HepG2 (cell line): ENCODE measurements around the gene P2RX5. TPM values are rescaled to one million over a fixed set of nuclear protein-coding genes. Genes with fewer than 3 reads are reported as not detected.

ENCODE experiments used
- CEBPG ChIP-seq: IDR thresholded peaks from 2 replicates; pipeline ENCODE4 v1.6.1; 2016
- HNRNPUL1 ChIP-seq: fragments of 200-400 bp; formaldehyde crosslinking; IDR thresholded peaks from 2 replicates; pipeline ENCODE4 v1.6.1; 2017; ENCODE audit warnings: low read depth, mild to moderate bottlenecking, low read length, moderate library complexity
- IRF2 ChIP-seq: IDR thresholded peaks from 2 replicates; pipeline ENCODE4 v1.6.1; 2018; ENCODE audit warnings: missing genetic modification reagents, missing compliant biosample characterization
- PRPF4 ChIP-seq: fragments of 200-400 bp; formaldehyde crosslinking; IDR thresholded peaks from 2 replicates; pipeline ENCODE4 v1.6.1; 2016; ENCODE audit warnings: low read length, low read depth; ENCODE audit not compliant: poor library complexity, severe bottlenecking
- SOX6 ChIP-seq, 2 experiments: fragments of 450-650 bp in 1 of 2; sonication (generic) in 1 of 2; formaldehyde crosslinking in 1 of 2; IDR thresholded peaks; 2 replicates each; pipeline versions ENCODE4 v1.4.0 to v1.6.1; 2017 to 2020; ENCODE audit warnings: antibody characterized with exemption in 1 of 2, mild to moderate bottlenecking in 1 of 2, missing genetic modification reagents in 1 of 2
- ZBTB7B ChIP-seq: sonication (generic); formaldehyde crosslinking; IDR thresholded peaks from 2 replicates; pipeline ENCODE4 v1.4.0; 2020; ENCODE audit warnings: missing genetic modification reagents
- ZFY ChIP-seq: sonication (generic); formaldehyde crosslinking; IDR thresholded peaks from 2 replicates; pipeline ENCODE4 v1.4.0; 2020; ENCODE audit warnings: missing genetic modification reagents
- ZNF34 ChIP-seq: sonication (generic); formaldehyde crosslinking; IDR thresholded peaks from 2 replicates; pipeline ENCODE4 v1.4.0; 2020; ENCODE audit warnings: mild to moderate bottlenecking, missing genetic modification reagents, borderline replicate concordance
- polyA plus RNA-seq, 8 experiments: library from polyadenylated mRNA; depleted of rRNA in 3 of 8; stranded (reverse) in 7 of 8; unstranded in 1 of 8; fragments of >200 nt; fragmentation: Illumina TruSeq in 4 of 8; extraction: Trizol in 4 of 8; gene quantifications; 2 replicates each; pipeline versions ENCODE4 v1.2.1 to v1.2.3, GENCODE V29; 2011 to 2016; ENCODE audit warnings: low read depth in 4 of 8, missing spikeins in 1 of 8, mixed read lengths in 1 of 8; ENCODE audit not compliant: insufficient read depth in 1 of 8
- total RNA-seq, 5 experiments: library from RNA; depleted of rRNA; stranded (reverse); fragments of >200 nt; fragmentation: Illumina TruSeq; extraction: Trizol; gene quantifications; 2 replicates each; pipeline ENCODE4 v1.2.3, GENCODE V29; 2016; ENCODE audit warnings: low read depth in 1 of 5
- TF ChIP-seq, protein P1 (sequence below): IDR thresholded peaks from 2 replicates; pipeline ENCODE4 v1.6.1; 2018; ENCODE audit warnings: missing genetic modification reagents, mild to moderate bottlenecking, missing compliant biosample characterization
- TF ChIP-seq, protein P2 (sequence below): sonication (generic); formaldehyde crosslinking; IDR thresholded peaks from 2 replicates; pipeline ENCODE4 v1.4.0; 2020; ENCODE audit warnings: low read depth, mild to moderate bottlenecking, missing genetic modification reagents
- TF ChIP-seq, protein P3 (sequence below): sonication (generic); formaldehyde crosslinking; IDR thresholded peaks from 2 replicates; pipeline ENCODE4 v1.9.0; 2021; ENCODE audit warnings: missing genetic modification reagents, borderline replicate concordance
- TF ChIP-seq, protein P4 (sequence below): sonication (generic); formaldehyde crosslinking; conservative IDR thresholded peaks from 2 replicates; pipeline ENCODE4 v1.4.0; 2020; ENCODE audit warnings: mild to moderate bottlenecking, missing genetic modification reagents, moderate library complexity
- TF ChIP-seq, protein P5 (sequence below): sonication (generic); formaldehyde crosslinking; IDR thresholded peaks from 2 replicates; pipeline ENCODE4 v1.5.0; 2020; ENCODE audit warnings: missing genetic modification reagents
- TF ChIP-seq, protein P6 (sequence below): sonication (generic); formaldehyde crosslinking; IDR thresholded peaks from 2 replicates; pipeline ENCODE4 v1.5.0; 2020; ENCODE audit warnings: mild to moderate bottlenecking, missing genetic modification reagents, moderate library complexity
- TF ChIP-seq, protein P7 (sequence below): sonication (generic); formaldehyde crosslinking; IDR thresholded peaks from 2 replicates; pipeline ENCODE4 v1.4.0; 2020; ENCODE audit warnings: missing genetic modification reagents

Gene P2RX5
- total and polyA plus RNA-seq, 2 of the 13 experiments (the other 11 are each of a cell fraction or from before 2014, with no cell fraction given), result 0.95 to 1.7 TPM

DNA sequence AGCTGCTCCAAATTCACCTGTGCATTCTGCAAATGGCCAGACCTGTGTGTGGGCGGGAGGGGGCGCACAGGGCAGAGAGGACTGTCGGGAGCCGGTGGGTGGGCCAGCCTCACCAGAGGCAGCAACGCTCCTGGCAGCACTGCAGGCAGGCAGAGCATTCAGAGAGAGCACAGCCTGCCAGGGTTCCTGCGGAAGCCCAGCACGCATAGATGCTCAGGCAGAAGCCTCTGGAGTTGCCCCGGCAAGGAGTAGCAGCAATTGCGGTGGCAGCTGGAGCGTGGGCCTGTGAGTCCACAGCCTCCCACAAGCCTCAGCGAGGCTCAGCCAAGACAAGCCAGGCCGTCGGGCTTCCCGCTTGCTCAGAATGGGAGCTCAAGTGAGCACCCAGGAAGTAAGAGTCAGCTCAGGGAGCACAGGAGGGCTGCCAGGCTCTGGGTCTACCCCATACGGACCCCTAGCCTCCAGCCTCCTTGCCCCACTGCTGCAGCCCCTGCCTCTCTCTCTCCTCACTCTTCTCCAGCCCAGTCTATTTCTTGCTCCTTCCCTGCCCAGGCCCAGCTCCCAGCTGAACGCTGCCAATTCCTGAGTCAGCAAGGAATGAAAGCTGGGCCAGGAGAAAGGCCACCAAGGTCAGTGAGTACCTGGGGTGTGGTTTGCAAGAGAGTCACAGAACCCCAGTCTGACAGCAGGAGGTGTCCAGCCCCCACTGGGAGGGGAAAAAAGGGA is 17.7 kb downstream of the P2RX5 start (continued):
- TF ChIP-seq, protein P1, sequence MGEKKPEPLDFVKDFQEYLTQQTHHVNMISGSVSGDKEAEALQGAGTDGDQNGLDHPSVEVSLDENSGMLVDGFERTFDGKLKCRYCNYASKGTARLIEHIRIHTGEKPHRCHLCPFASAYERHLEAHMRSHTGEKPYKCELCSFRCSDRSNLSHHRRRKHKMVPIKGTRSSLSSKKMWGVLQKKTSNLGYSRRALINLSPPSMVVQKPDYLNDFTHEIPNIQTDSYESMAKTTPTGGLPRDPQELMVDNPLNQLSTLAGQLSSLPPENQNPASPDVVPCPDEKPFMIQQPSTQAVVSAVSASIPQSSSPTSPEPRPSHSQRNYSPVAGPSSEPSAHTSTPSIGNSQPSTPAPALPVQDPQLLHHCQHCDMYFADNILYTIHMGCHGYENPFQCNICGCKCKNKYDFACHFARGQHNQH (CRISPR knock-in tag), result peak; percentile 48; the same call in 1 of the 2 replicates
- TF ChIP-seq, protein P2, sequence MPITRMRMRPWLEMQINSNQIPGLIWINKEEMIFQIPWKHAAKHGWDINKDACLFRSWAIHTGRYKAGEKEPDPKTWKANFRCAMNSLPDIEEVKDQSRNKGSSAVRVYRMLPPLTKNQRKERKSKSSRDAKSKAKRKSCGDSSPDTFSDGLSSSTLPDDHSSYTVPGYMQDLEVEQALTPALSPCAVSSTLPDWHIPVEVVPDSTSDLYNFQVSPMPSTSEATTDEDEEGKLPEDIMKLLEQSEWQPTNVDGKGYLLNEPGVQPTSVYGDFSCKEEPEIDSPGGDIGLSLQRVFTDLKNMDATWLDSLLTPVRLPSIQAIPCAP, result no peak
- TF ChIP-seq, protein P3, sequence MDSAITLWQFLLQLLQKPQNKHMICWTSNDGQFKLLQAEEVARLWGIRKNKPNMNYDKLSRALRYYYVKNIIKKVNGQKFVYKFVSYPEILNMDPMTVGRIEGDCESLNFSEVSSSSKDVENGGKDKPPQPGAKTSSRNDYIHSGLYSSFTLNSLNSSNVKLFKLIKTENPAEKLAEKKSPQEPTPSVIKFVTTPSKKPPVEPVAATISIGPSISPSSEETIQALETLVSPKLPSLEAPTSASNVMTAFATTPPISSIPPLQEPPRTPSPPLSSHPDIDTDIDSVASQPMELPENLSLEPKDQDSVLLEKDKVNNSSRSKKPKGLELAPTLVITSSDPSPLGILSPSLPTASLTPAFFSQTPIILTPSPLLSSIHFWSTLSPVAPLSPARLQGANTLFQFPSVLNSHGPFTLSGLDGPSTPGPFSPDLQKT (CRISPR knock-in tag), result no peak
- TF ChIP-seq, protein P4, sequence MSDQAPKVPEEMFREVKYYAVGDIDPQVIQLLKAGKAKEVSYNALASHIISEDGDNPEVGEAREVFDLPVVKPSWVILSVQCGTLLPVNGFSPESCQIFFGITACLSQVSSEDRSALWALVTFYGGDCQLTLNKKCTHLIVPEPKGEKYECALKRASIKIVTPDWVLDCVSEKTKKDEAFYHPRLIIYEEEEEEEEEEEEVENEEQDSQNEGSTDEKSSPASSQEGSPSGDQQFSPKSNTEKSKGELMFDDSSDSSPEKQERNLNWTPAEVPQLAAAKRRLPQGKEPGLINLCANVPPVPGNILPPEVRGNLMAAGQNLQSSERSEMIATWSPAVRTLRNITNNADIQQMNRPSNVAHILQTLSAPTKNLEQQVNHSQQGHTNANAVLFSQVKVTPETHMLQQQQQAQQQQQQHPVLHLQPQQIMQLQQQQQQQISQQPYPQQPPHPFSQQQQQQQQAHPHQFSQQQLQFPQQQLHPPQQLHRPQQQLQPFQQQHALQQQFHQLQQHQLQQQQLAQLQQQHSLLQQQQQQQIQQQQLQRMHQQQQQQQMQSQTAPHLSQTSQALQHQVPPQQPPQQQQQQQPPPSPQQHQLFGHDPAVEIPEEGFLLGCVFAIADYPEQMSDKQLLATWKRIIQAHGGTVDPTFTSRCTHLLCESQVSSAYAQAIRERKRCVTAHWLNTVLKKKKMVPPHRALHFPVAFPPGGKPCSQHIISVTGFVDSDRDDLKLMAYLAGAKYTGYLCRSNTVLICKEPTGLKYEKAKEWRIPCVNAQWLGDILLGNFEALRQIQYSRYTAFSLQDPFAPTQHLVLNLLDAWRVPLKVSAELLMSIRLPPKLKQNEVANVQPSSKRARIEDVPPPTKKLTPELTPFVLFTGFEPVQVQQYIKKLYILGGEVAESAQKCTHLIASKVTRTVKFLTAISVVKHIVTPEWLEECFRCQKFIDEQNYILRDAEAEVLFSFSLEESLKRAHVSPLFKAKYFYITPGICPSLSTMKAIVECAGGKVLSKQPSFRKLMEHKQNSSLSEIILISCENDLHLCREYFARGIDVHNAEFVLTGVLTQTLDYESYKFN (CRISPR knock-in tag), result no peak
- TF ChIP-seq IRF2 (no peak), PRPF4 (no peak), SOX6 (IDR thresholded peaks at IDR 0.05) (no peak), SOX6 (CRISPR knock-in tag; IDR thresholded peaks at IDR 0.05) (0 out of 2 replicates have a peak, but pooled peaks have one; percentile 21), ZBTB7B (CRISPR knock-in tag) (0 out of 2 replicates have a peak, but pooled peaks have one; percentile 46), ZFY (CRISPR knock-in tag) (peak; percentile 79), CEBPG (CRISPR knock-in tag) (no peak), ZNF34 (CRISPR knock-in tag) (no peak), HNRNPUL1 (no peak)
- TF ChIP-seq, protein P5, sequence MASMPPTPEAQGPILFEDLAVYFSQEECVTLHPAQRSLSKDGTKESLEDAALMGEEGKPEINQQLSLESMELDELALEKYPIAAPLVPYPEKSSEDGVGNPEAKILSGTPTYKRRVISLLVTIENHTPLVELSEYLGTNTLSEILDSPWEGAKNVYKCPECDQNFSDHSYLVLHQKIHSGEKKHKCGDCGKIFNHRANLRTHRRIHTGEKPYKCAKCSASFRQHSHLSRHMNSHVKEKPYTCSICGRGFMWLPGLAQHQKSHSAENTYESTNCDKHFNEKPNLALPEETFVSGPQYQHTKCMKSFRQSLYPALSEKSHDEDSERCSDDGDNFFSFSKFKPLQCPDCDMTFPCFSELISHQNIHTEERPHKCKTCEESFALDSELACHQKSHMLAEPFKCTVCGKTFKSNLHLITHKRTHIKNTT (CRISPR knock-in tag), result no peak
- TF ChIP-seq, protein P6, sequence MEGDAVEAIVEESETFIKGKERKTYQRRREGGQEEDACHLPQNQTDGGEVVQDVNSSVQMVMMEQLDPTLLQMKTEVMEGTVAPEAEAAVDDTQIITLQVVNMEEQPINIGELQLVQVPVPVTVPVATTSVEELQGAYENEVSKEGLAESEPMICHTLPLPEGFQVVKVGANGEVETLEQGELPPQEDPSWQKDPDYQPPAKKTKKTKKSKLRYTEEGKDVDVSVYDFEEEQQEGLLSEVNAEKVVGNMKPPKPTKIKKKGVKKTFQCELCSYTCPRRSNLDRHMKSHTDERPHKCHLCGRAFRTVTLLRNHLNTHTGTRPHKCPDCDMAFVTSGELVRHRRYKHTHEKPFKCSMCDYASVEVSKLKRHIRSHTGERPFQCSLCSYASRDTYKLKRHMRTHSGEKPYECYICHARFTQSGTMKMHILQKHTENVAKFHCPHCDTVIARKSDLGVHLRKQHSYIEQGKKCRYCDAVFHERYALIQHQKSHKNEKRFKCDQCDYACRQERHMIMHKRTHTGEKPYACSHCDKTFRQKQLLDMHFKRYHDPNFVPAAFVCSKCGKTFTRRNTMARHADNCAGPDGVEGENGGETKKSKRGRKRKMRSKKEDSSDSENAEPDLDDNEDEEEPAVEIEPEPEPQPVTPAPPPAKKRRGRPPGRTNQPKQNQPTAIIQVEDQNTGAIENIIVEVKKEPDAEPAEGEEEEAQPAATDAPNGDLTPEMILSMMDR, result peak; percentile 78
- TF ChIP-seq, protein P7, sequence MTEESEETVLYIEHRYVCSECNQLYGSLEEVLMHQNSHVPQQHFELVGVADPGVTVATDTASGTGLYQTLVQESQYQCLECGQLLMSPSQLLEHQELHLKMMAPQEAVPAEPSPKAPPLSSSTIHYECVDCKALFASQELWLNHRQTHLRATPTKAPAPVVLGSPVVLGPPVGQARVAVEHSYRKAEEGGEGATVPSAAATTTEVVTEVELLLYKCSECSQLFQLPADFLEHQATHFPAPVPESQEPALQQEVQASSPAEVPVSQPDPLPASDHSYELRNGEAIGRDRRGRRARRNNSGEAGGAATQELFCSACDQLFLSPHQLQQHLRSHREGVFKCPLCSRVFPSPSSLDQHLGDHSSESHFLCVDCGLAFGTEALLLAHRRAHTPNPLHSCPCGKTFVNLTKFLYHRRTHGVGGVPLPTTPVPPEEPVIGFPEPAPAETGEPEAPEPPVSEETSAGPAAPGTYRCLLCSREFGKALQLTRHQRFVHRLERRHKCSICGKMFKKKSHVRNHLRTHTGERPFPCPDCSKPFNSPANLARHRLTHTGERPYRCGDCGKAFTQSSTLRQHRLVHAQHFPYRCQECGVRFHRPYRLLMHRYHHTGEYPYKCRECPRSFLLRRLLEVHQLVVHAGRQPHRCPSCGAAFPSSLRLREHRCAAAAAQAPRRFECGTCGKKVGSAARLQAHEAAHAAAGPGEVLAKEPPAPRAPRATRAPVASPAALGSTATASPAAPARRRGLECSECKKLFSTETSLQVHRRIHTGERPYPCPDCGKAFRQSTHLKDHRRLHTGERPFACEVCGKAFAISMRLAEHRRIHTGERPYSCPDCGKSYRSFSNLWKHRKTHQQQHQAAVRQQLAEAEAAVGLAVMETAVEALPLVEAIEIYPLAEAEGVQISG, result no peak; the same call in 1 of the 2 replicates
